Measurements from ENCODE around the gene SH2D6.

DNA sequence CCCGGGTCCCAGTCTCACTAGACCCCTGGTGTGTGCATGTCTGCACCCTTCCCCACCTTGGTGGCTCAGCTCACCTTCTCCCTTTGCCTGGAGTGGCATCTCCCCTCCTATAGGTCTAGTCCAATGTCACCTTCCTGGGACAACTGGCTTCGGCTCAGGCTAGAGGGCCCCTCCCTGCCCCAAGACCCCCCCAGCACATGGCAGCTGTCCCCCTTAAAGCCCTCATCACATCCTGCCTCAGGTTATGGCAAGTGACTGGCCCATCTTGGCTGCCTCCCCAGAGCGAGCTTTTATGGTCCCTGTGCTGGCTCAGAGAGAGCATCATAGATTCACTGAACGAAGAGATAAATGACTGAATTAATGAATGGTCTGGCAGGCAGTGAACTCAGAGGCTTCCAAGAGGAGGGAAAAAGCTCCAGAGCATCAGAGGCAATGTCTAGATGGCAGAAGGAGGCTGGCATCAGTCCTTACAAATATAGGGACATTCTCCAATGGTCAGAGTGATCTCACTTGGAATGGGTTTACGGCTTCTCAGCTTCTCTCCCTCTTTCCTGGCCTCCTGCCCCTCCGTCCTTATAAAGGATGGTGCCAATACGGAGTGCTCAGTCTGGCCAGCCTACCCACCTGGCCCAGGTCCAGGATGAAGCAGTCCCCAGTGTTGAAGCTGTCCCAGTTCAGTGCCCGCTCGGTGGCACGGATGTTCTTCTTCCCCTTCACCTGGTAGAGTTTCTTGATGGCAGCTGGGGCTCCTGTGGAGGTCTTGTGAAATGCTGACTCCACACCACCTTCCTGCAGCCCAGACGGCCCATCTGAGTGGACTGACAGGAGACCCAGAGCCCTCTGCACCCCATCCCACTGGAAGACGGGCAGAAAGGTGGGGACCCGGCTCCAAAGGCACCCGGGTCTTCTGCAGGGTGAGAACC lies 17.7 kb upstream of the SH2D6 start:
- TF ChIP-seq EZH2 (IDR thresholded peaks at IDR 0.05) (no peak), POLR2AphosphoS5 (IDR thresholded peaks at IDR 0.05; ENCODE audit: borderline replicate concordance, low read depth, low read length) (no peak)
